ENCODE results near the gene LIX1L.
"Not testable (repeated sequence)": the region's sequence is repeated elsewhere in the genome, so short reads cannot be mapped to it uniquely, and the experiment has no call there.

Gene LIX1L

DNA sequence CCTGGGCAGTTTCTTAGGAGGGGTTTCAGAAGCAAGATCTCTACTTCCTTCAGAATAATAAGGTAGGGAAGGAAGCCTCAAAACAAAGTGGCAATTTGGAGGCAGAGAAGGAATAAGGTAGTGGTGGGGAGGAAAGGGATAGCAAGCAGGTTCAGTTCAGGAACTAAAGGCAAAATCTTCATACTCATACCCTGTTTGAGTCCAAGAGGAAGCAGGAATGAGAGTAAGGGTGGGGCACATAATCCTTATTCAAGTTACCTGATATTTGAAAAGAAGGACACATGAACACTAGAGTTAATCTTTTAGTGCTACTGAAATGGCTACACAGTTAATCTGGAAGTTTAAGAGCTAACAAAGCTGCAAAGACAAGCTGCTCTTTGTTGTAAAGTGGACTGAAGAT is 22.1 kb downstream of the LIX1L start:
- in situ Hi-C loops (cut with HindIII; ENCODE audit: low pct_unique_long_range_greater_than_20kb, low sequenced_read_pairs): no loop called here
- no peak for TF ChIP-seq JUND (IDR thresholded peaks at IDR 0.05; ENCODE audit: low read depth)

DNA sequence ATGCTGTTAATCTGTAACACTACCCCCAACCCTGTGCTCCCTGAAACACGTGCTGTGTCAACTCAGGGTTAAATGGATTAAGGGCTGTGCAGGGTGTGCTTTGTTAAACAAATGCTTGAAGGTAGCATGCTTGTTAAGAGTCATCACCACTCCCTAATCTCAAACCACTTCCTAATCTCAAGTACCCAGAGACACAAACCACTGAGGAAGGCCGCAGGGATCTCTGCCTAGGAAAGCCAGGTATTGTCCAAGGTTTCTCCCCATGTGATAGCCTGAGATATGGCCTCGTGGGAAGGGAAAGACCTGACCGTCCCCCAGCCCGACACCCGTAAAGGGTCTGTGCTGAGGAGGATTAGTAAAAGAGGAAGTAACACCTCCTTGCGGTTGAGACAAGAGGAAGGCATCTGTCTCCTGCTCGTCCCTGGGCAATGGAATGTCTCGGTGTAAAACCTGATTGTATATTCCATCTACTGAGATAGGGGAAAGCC is 25.3 kb downstream of the LIX1L start:
- DNase-seq (ENCODE audit: low read depth in 1 of 2, low spot score in 1 of 2); in situ Hi-C loops (cut with HindIII; ENCODE audit: low pct_unique_long_range_greater_than_20kb, low sequenced_read_pairs): not testable (repeated sequence)

More for the DNA sequence above, 22.1 kb downstream of the LIX1L start:
- DNase-seq (ENCODE audit: low read depth in 1 of 2, low spot score in 1 of 2): no peak

DNA sequence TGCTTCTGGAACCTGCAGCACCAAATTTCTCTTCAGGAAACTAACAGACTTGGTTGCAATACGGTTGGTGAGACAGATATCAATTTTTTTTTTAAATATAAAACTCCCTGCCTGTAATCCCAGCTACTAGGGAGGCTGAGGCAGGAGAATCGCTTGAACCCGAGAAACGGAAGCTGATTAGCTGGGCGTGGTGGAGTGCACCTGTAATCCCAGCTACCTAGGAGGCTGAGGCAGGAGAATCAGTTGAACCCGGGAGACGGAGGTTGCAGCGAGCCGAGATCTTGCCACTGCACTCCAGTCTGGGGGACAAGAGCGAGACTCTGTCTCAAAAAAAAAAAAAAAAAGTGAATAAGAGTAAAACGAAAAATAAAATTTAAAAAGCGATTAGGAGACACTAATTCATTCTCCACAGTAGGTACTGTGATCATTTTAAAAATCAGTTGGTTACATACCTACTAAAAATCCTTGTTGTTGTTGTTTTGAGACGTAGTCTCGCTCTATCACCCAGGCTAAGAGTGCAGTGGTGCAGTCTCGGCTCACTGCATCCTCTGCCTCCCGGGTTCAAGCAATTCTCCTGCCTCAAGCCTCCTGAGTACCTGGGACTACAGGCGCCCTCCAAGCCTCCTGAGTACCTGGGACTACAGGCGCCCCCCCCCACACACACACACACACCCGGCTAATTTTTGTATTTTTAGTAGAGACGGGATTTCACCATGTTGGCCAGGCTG is 29.7 kb downstream of the LIX1L start:
- no peak for DNase-seq (ENCODE audit: low read depth in 1 of 2, low spot score in 1 of 2)
- in situ Hi-C loops (cut with HindIII; ENCODE audit: low pct_unique_long_range_greater_than_20kb, low sequenced_read_pairs): no loop called here
- TF ChIP-seq JUND (IDR thresholded peaks at IDR 0.05; ENCODE audit: low read depth): no peak

DNA sequence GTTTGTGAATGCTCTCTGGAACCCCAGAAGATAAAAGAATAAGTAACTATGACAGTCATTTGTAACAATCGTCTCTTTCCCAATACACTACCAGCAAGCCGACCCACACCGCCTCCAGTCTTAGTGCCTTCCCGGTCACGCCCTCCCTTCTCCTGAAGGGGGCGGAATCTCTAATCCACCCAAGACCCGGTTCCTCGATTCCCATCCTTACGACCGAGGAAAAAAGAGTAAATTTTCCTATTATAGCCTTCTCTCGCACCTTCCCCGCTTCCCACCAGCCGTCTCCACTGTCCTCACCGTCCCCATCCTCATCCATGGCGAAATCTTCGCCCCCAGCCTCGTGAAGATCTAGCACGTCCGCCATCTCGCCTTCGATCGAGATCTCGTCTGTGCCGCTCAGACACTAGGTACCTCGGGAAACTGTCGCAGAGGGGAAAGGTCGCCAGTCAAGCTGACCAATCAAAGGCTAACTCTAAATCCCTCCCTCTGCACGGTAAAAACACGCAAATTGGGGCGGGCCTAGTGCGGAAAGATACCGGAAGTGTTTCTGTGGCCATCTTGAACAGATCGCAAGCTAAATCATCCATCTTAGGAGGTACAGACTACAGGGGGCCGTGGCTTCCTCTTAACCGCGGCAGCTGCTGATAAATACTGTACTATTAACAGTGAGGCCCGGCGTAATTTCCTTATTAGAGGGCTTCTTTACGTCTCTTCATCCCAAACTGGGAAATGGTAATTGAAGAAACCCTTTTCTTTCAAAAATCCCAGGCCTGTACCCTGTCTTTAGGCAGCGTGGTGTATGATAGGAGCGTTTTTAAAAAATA is 30.5 kb downstream of the LIX1L start, which contains the start of gene RBM8A:
Gene RBM8A, minus strand, starts transcription at position 422 of the 824 bp plus-strand sequence. Its CDS starts 58 bp downstream, at position 364.
- peak; percentile 65 to 100 for DNase-seq (ENCODE audit: low read depth in 1 of 2, low spot score in 1 of 2)
- TF ChIP-seq JUND (IDR thresholded peaks at IDR 0.05; ENCODE audit: low read depth): no peak
- in situ Hi-C loops (cut with HindIII; ENCODE audit: low pct_unique_long_range_greater_than_20kb, low sequenced_read_pairs): no loop called here

DNA sequence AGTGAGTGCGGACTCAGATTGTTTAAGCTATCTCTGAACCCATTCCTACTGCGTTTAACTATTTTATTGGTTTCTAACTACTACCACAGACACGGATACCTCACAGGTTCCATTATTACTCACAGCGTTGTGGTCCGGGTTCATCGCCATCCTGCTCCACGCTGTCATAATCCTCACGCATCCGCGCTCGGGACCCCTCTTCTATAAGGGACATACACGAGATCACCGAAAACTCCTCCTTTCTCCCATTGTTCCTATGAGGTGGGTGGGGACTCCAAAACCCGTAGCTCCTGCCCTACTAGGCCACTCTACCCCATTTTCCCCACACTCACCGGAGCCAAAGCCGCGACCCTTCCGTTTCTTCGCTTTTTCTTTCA is 31.1 kb downstream of the LIX1L start:
- DNase-seq (ENCODE audit: low read depth in 1 of 2, low spot score in 1 of 2): no peak
- in situ Hi-C loops (cut with HindIII; ENCODE audit: low pct_unique_long_range_greater_than_20kb, low sequenced_read_pairs): no loop called here
- TF ChIP-seq JUND (IDR thresholded peaks at IDR 0.05; ENCODE audit: low read depth): no peak

DNA sequence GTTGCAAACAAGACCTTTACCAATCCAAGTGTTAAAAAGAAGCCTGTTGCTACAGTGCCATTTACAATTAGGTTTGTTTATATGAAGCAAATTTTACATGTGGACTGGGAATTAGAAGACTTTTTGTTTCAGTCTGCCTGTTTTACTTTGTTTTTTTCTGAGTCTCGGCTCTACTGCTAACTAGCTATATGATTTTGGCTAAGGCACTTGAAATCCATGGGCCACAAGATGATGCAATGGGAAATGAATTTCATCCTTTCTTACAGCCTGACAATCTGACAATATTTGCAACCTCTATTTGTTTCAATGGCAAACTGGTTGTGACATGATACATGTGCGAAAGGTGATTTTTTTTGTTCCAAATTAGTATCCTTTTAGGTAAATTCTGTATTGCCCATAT is 35.6 kb downstream of the LIX1L start:
- no peak for TF ChIP-seq JUND (IDR thresholded peaks at IDR 0.05; ENCODE audit: low read depth)
- no peak for DNase-seq (ENCODE audit: low read depth in 1 of 2, low spot score in 1 of 2)
- in situ Hi-C loops (cut with HindIII; ENCODE audit: low pct_unique_long_range_greater_than_20kb, low sequenced_read_pairs): no loop called here

DNA sequence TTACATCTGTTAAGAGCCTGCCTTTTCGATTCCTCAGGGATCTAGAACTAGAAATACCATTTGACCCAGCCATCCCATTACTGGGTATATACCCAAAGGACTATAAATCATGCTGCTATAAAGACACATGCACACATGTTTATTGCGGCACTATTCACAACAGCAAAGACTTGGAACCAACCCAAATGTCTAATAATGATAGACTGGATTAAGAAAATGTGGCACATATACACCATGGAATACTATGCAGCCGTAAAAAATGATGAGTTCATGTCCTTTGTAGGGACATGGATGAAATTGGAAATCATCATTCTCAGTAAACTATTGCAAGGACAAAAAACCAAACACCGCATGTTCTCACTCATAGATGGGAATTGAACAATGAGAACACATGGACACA is 37.5 kb downstream of the LIX1L start:
- DNase-seq (ENCODE audit: low read depth in 1 of 2, low spot score in 1 of 2); in situ Hi-C loops (cut with HindIII; ENCODE audit: low pct_unique_long_range_greater_than_20kb, low sequenced_read_pairs): not testable (repeated sequence)

DNA sequence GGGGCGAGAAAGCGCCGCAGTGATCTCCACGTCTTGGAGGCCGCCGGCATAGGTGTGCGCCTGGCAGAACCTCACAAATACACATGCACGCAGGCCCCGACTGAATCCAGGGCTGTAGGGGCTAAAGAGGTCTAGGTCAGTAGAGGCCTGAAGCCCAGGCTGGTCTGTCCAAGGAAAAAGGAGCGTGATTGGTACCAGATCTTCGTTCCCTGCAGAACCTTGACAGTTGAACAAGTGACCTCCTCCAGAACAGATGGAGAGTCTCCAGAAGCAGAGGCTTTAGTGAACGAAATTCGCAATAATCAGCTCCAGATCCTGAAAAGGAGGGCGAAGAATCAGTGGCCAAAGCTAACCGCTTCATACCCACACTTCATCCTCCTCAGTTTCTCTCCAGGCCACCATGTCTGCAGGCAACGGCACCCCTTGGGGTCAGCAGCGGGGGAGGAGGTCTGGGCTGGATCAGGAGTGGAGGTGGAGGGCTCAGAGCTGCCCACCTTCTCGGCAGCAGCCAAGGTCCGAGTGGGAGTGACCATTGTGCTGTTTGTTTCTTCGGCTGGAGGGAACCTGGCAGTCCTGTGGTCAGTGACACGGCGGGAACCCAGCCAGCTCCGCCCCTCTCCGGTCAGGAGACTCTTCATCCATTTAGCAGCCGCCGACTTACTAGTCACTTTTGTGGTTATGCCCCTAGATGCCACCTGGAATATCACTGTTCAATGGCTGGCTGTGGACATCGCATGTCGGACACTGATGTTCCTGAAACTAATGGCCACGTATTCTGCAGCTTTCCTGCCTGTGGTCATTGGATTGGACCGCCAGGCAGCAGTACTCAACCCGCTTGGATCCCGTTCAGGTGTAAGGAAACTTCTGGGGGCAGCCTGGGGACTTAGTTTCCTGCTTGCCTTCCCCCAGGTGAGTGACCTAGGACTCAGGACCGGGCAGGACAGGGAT is 38.6 kb downstream of the LIX1L start:
- in situ Hi-C loops (cut with HindIII; ENCODE audit: low pct_unique_long_range_greater_than_20kb, low sequenced_read_pairs): no loop called here
- peak; percentile 77 for DNase-seq (ENCODE audit: low read depth in 1 of 2, low spot score in 1 of 2)
- no peak for TF ChIP-seq JUND (IDR thresholded peaks at IDR 0.05; ENCODE audit: low read depth)

DNA sequence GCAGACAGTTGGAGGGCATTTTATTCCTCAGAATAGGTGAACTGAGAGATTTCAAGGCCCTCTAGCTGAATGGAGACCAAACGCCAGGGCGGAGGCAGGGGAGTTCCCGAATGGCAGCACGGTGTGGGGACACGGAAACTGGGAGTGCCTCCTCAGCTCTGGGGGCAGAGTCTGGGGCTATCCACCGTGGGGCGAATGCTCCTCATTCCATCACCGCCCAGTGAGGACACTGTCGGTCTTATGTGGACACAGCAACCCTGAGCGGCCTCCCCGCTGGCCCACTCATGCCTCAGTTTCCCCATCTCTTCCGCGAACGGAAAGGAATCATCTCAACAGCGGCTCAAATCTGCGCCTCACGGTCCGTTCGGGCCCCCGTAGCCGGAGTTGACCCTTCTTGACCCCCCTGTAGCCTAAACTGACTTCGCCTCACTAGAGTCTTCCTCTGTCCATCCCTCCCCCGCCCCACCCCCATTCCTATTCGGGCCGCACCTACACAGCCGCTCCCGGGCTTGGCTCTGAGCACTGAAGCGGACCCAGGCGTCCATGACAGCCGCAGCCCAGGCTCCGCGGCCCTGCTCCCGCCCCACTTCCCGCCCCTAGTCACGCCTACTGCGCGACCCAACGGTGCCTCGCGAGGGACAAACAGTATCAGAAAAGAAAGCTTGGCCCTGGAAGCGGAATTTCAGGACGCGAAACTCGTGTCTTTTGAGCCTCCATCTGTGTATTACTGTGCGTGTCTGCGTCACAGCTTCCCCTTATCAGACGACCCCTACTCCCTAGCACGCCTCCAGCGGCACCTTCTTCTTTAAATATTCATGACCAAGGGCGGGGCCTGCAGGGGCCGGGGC is 39.4 kb downstream of the LIX1L start, which contains the start of gene PEX11B:
Gene PEX11B, minus strand, starts transcription at position 574 of the 848 bp plus-strand sequence. Its CDS starts 29 bp downstream, at position 545.
- no peak for TF ChIP-seq JUND (IDR thresholded peaks at IDR 0.05; ENCODE audit: low read depth)
- in situ Hi-C loops (cut with HindIII; ENCODE audit: low pct_unique_long_range_greater_than_20kb, low sequenced_read_pairs): no loop called here
- DNase-seq (ENCODE audit: low read depth in 1 of 2, low spot score in 1 of 2): peak; percentile 79 to 94

DNA sequence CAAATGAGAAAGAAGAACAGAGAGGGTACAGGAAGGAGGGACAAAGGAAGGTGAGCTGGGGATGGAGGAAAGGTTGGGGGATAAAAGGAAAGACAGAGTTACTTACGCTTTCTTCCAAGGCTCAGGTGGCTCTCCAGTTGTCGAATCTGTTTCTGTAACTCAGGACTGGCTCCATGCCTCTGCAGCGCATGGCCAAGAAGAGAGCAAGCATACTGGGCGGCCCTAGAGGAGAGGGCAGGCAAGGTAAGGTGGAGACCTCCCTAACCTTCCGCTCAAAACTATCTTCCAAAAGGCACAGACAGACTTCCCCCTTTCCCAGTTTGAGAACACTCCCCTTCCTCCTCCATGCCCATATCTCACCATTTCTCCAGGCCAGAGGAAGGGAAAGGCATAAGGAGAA is 40.2 kb downstream of the LIX1L start:
- TF ChIP-seq JUND (IDR thresholded peaks at IDR 0.05; ENCODE audit: low read depth): no peak
- DNase-seq (ENCODE audit: low read depth in 1 of 2, low spot score in 1 of 2): no peak
- in situ Hi-C loops (cut with HindIII; ENCODE audit: low pct_unique_long_range_greater_than_20kb, low sequenced_read_pairs): no loop called here

DNA sequence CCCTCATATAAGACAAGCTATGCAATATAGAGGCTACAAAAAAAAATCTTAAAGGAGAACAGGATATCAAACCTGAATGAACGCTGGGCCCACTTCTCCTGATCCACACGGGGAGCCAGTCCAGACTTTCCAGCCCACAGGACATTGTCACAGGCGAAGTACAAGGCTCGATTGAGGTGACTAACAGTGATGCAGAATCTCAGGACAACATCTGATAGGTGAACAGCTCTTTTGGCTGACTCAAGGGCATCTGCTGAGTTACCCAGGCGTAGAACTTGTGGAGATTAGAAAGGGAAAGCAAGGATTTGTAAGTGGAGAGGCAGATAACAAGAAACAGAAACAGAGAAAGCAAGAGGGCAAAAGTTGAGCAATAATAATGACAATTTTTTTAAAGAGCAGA is 41.1 kb downstream of the LIX1L start:
- in situ Hi-C loops (cut with HindIII; ENCODE audit: low pct_unique_long_range_greater_than_20kb, low sequenced_read_pairs): no loop called here
- DNase-seq (ENCODE audit: low read depth in 1 of 2, low spot score in 1 of 2): no peak
- TF ChIP-seq JUND (IDR thresholded peaks at IDR 0.05; ENCODE audit: low read depth): no peak
